H1 (cell line): Measurements from ENCODE around the gene PSMB3.

Source experiments
- BRCA1 ChIP-seq: IDR thresholded peaks from 2 replicates; pipeline ENCODE4 v1.6.1; 2012; ENCODE audit warnings: low read depth, low read length, improper control_type of control experiment
- EP300 ChIP-seq, 2 experiments: IDR thresholded peaks; 1 replicate in 1 of 2; 2 replicates in 1 of 2; pipeline ENCODE4 v1.6.1; 2011 to 2012; ENCODE audit warnings: low read depth in 2 of 2, low read length in 2 of 2, mild to moderate bottlenecking in 2 of 2, borderline replicate concordance in 1 of 2, inconsistent platforms in 1 of 2, moderate library complexity in 1 of 2
- EZH2 ChIP-seq: fragments of 200-600 bp; sonication (generic); IDR thresholded peaks from 2 replicates; pipeline ENCODE4 v1.7.1; 2012; ENCODE audit warnings: low read depth, mild to moderate bottlenecking, moderate library complexity, low read length, inconsistent platforms; ENCODE audit not compliant: severe bottlenecking
- HDAC2 ChIP-seq, 2 experiments: fragments of 300-600 bp in 1 of 2; sonication (generic) in 1 of 2; IDR thresholded peaks; 2 replicates each; pipeline ENCODE4 v1.6.1; 2011 to 2012; ENCODE audit warnings: low read depth in 2 of 2, low read length in 2 of 2, mild to moderate bottlenecking in 2 of 2, moderate library complexity in 2 of 2, borderline replicate concordance in 1 of 2, inconsistent platforms in 1 of 2
- KDM4A ChIP-seq: IDR thresholded peaks from one replicate; pipeline ENCODE4 v1.7.1; 2012; ENCODE audit warnings: low read depth, mild to moderate bottlenecking, moderate library complexity, low read length, inconsistent platforms; ENCODE audit not compliant: severe bottlenecking
- POLR2AphosphoS5 ChIP-seq: IDR thresholded peaks from 2 replicates; pipeline ENCODE4 v1.6.1; 2011; ENCODE audit warnings: low read depth, low read length
- RAD21 ChIP-seq, 2 experiments: IDR thresholded peaks in 1 of 2; conservative IDR thresholded peaks in 1 of 2; 2 replicates each; pipeline ENCODE4 v1.6.1; 2011; ENCODE audit warnings: low read depth in 2 of 2, low read length in 2 of 2, improper control_type of control experiment in 1 of 2, inconsistent platforms in 1 of 2, mild to moderate bottlenecking in 1 of 2, moderate library complexity in 1 of 2
- RFX5 ChIP-seq: IDR thresholded peaks from 2 replicates; pipeline ENCODE4 v1.6.1; 2011; ENCODE audit warnings: low read depth, low read length, improper control_type of control experiment, borderline replicate concordance
- SAP30 ChIP-seq: fragments of 300-600 bp; sonication (generic); IDR thresholded peaks from 2 replicates; pipeline ENCODE4 v1.7.1; 2012; ENCODE audit warnings: low read length, moderate library complexity, mild to moderate bottlenecking, inconsistent platforms; ENCODE audit not compliant: insufficient read depth, insufficient replicate concordance
- TAF7 ChIP-seq: optimal IDR thresholded peaks from 2 replicates; pipeline ENCODE3; 2011; ENCODE audit warnings: low read depth, mild to moderate bottlenecking, inconsistent platforms, low read length, moderate library complexity, borderline replicate concordance
- YY1 ChIP-seq: IDR thresholded peaks from 2 replicates; pipeline ENCODE4 v1.6.1; 2011; ENCODE audit warnings: low read depth, mild to moderate bottlenecking, low read length
- TF ChIP-seq, protein P1 (sequence below): IDR thresholded peaks from 2 replicates; pipeline ENCODE4 v1.6.1; 2012; ENCODE audit warnings: inconsistent platforms
- TF ChIP-seq, protein P2 (sequence below), 3 experiments: IDR thresholded peaks; 1 replicate in 2 of 3; 2 replicates in 1 of 3; pipeline versions ENCODE4 v1.5.1 to v1.6.1; 2011; ENCODE audit warnings: low read length in 3 of 3, mild to moderate bottlenecking in 3 of 3, inconsistent platforms in 2 of 3, low read depth in 1 of 3, moderate library complexity in 1 of 3; ENCODE audit not compliant: insufficient read depth in 1 of 3; ENCODE audit errors: control extremely low read depth in 1 of 3

DNA sequence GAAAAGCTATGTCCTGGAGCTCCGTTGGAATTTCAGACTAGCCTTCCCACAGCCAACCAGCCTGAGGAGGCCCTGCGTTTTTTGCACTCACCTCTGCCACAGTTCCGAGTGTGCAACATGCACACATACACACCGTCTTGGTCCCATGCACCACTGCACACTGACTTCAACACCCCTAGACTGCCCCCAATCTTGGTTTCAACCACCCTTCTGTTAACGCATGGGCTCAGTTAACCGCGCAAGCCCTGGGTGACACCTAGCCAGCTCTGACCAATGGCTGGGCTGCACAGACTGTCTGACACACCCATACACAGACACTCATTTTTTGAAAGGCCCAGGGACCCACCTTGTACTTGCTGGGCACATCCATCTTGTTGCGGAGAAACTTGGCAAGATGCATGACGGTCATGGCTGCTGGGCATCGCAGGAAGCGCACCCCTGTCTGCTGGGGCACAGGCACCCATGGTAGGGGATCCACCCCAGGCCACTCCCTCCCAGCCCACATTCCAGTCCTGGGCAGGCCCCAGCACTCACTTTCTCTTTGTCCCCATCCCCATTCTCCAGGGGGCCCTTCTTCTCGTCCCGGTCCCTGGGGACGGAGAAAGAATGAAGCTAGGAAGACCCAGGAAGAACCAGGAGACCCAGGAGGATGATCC is 14.4 kb upstream of the PSMB3 start:
- TF ChIP-seq EZH2 (no peak), RAD21 (IDR thresholded peaks at IDR 0.05 in 1 of 2, conservative IDR thresholded peaks at IDR 0.05 in 1 of 2; ENCODE audit: low read depth in 2 of 2, low read length in 2 of 2) (no peak), RFX5 (no peak), KDM4A (no peak), YY1 (no peak), BRCA1 (no peak), POLR2AphosphoS5 (no peak), SAP30 (no peak), TAF7 (no peak), EP300 (IDR thresholded peaks at IDR 0.05; ENCODE audit: borderline replicate concordance in 1 of 2, low read depth in 2 of 2, low read length in 2 of 2) (no peak), HDAC2 (IDR thresholded peaks at IDR 0.05; ENCODE audit: borderline replicate concordance in 1 of 2, low read depth in 2 of 2, low read length in 2 of 2) (no peak)
- TF ChIP-seq, protein P1, sequence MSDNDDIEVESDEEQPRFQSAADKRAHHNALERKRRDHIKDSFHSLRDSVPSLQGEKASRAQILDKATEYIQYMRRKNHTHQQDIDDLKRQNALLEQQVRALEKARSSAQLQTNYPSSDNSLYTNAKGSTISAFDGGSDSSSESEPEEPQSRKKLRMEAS, result no peak
- TF ChIP-seq, protein P2, sequence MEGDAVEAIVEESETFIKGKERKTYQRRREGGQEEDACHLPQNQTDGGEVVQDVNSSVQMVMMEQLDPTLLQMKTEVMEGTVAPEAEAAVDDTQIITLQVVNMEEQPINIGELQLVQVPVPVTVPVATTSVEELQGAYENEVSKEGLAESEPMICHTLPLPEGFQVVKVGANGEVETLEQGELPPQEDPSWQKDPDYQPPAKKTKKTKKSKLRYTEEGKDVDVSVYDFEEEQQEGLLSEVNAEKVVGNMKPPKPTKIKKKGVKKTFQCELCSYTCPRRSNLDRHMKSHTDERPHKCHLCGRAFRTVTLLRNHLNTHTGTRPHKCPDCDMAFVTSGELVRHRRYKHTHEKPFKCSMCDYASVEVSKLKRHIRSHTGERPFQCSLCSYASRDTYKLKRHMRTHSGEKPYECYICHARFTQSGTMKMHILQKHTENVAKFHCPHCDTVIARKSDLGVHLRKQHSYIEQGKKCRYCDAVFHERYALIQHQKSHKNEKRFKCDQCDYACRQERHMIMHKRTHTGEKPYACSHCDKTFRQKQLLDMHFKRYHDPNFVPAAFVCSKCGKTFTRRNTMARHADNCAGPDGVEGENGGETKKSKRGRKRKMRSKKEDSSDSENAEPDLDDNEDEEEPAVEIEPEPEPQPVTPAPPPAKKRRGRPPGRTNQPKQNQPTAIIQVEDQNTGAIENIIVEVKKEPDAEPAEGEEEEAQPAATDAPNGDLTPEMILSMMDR (IDR thresholded peaks at IDR 0.05; ENCODE audit: control extremely low read depth in 1 of 3, insufficient read depth in 1 of 3, low read depth in 1 of 3, low read length in 3 of 3), result no peak
